HG03571 (cell line): ENCODE measurements around the gene NUAK1.

Experiments used
- ATAC-seq: cut with Tn5 transposase; IDR thresholded peaks from one replicate; pipeline ENCODE4 v1.9.1; 2021; ENCODE audit not compliant: unreplicated experiment

Gene NUAK1

GRCh38 chr12:106132175-106133135 is 6.3 kb downstream of the NUAK1 start:
- ATAC-seq: no peak

GRCh38 chr12:106131676-106132075 is 7.1 kb downstream of the NUAK1 start:
- no peak for ATAC-seq

GRCh38 chr12:106130474-106131113 is 8.2 kb downstream of the NUAK1 start:
- ATAC-seq: no peak

- no peak for ATAC-seq
Observed at GRCh38 chr12:106128585-106129328, 10.0 kb downstream of the NUAK1 start.

- ATAC-seq: no peak
Observed at GRCh38 chr12:106127338-106128126, 11.2 kb downstream of the NUAK1 start.

- no peak for ATAC-seq
Observed at GRCh38 chr12:106126441-106127337, 12.1 kb downstream of the NUAK1 start.

- no peak for ATAC-seq
Observed at GRCh38 chr12:106125351-106126095, 13.2 kb downstream of the NUAK1 start.

GRCh38 chr12:106123551-106124081 is 15.1 kb downstream of the NUAK1 start:
- no peak for ATAC-seq

GRCh38 chr12:106123110-106123509 is 15.6 kb downstream of the NUAK1 start:
- no peak for ATAC-seq

GRCh38 chr12:106122004-106122403 is 16.8 kb downstream of the NUAK1 start:
- ATAC-seq: no peak

GRCh38 chr12:106120519-106121105 is 18.1 kb downstream of the NUAK1 start:
- ATAC-seq: no peak

- ATAC-seq: no peak
Observed at GRCh38 chr12:106119301-106119700, 19.5 kb downstream of the NUAK1 start.

- ATAC-seq: no peak
Observed at GRCh38 chr12:106118381-106119130, 20.2 kb downstream of the NUAK1 start.

- ATAC-seq: no peak
Observed at GRCh38 chr12:106115440-106115839, 23.3 kb downstream of the NUAK1 start.

GRCh38 chr12:106114447-106115068 is 24.2 kb downstream of the NUAK1 start:
- ATAC-seq: no peak

- no peak for ATAC-seq
Observed at GRCh38 chr12:106113824-106114446, 24.8 kb downstream of the NUAK1 start.

- ATAC-seq: no peak
Observed at GRCh38 chr12:106113446-106113823, 25.3 kb downstream of the NUAK1 start.
